K562 (cell line): ENCODE results near the gene GH2. TPM values are rescaled to one million over a fixed set of nuclear protein-coding genes. Genes with fewer than 3 reads are reported as not detected.

ENCODE experiments used
- ATAC-seq: fragments of 200-7000 bp; cut with Tn5 transposase; 3 replicates; pipeline ENCODE4 v1.9.1; 2020; ENCODE audit warnings: moderate library complexity
- BruUV-seq: library from RNA; stranded (reverse); fragments of 400-500 nt; replicated peaks from 2 replicates; lab custom pipeline; 2021; lab: Mats Ljungman, UMichigan
- CTCF ChIA-PET: fragments of 300-600 bp; formaldehyde crosslinking; extraction: SDS; loops from one replicate; lab custom pipeline; 2021; ENCODE audit warnings: low intra/inter-chr PET ratio; lab: Yijun Ruan, JAX
- POLR2A ChIA-PET: fragments of 300-600, 350-650 bp; sonication (Branson Sonifier 250); formaldehyde crosslinking; extraction: SDS; loops from one replicate; lab custom pipeline; 2021; ENCODE audit warnings: antibody characterized with exemption, inconsistent platforms; lab: Yijun Ruan, JAX
- DNase-seq, 4 experiments: peaks; one replicate each; pipeline versions ENCODE4 v3.0.0 to v3.0.0-alpha.2; 2011 to 2018; ENCODE audit warnings: low spot score in 3 of 4, mixed read lengths in 3 of 4; ENCODE audit errors: extremely low read depth in 1 of 4
- FAIRE-seq: peaks from 2 replicates; lab custom pipeline; 2011; peaks lifted over from hg19 to GRCh38; lab: Jason Lieb, UNC
- H2AFZ ChIP-seq: 2 replicates; pipeline ENCODE4 v1.6.0; 2011; ENCODE audit warnings: low read depth, low read length, control low read depth, inconsistent platforms
- H3K27ac ChIP-seq: fragments of 200-600 bp; 3 replicates; pipeline ENCODE4 v1.8.0; 2011; ENCODE audit warnings: low read depth, mild to moderate bottlenecking, control low read depth, inconsistent platforms, low read length, moderate library complexity, mixed read lengths; ENCODE audit errors: extremely low read depth
- H3K27me3 ChIP-seq, 2 experiments: fragments of 300-600 bp in 1 of 2; 2 replicates in 1 of 2; 3 replicates in 1 of 2; pipeline versions ENCODE4 v1.6.0 to v1.8.0; 2011; ENCODE audit warnings: inconsistent platforms in 2 of 2, low read length in 2 of 2, mild to moderate bottlenecking in 1 of 2, mixed read lengths in 1 of 2, moderate library complexity in 1 of 2; ENCODE audit not compliant: control insufficient read depth in 2 of 2, insufficient read depth in 2 of 2
- H3K36me3 ChIP-seq: fragments of 300-600 bp; 3 replicates; pipeline ENCODE4 v1.8.0; 2011; ENCODE audit warnings: mild to moderate bottlenecking, low read length, inconsistent platforms; ENCODE audit not compliant: control insufficient read depth, insufficient read depth
- H3K4me1 ChIP-seq, 2 experiments: fragments of 200-600 bp in 1 of 2; replicated peaks in 1 of 2; 2 replicates in 1 of 2; 3 replicates in 1 of 2; pipeline versions ENCODE4 v1.5.1 to v1.8.0; 2011; ENCODE audit warnings: inconsistent platforms in 2 of 2, low read length in 2 of 2, mild to moderate bottlenecking in 1 of 2, mixed read lengths in 1 of 2, moderate library complexity in 1 of 2; ENCODE audit not compliant: control insufficient read depth in 2 of 2, insufficient read depth in 2 of 2
- H3K4me2 ChIP-seq: 2 replicates; pipeline ENCODE4 v1.6.1; 2011; ENCODE audit warnings: low read length, control low read depth, inconsistent platforms, mixed read lengths; ENCODE audit not compliant: insufficient read depth
- H3K4me3 ChIP-seq: fragments of 200-600 bp; sonication (generic), shearing (Covaris generic); 2 replicates; pipeline ENCODE4 v1.5.1; 2016; ENCODE audit warnings: control low read depth, inconsistent platforms
- H3K79me2 ChIP-seq: fragments of 200-600 bp; 3 replicates; pipeline ENCODE4 v1.8.0; 2011; ENCODE audit warnings: low read length, inconsistent platforms; ENCODE audit not compliant: control insufficient read depth, insufficient read depth
- H3K9ac ChIP-seq, 2 experiments: 2 replicates each; pipeline versions ENCODE4 v1.6.0 to v1.6.1; 2011; ENCODE audit warnings: low read depth in 2 of 2, low read length in 2 of 2, control low read depth in 1 of 2, inconsistent platforms in 1 of 2, mild to moderate bottlenecking in 1 of 2, mixed read lengths in 1 of 2; ENCODE audit not compliant: insufficient read depth in 1 of 2
- H3K9me1 ChIP-seq: one replicate; pipeline ENCODE4 v1.6.0; 2011; ENCODE audit warnings: inconsistent platforms, mild to moderate bottlenecking, low read length, moderate library complexity; ENCODE audit not compliant: control insufficient read depth, insufficient read depth
- H3K9me3 ChIP-seq: replicated peaks from 2 replicates; pipeline ENCODE4 v1.5.1; 2011; ENCODE audit warnings: low read depth, low read length, inconsistent platforms; ENCODE audit not compliant: control insufficient read depth, insufficient read depth
- H4K20me1 ChIP-seq: replicated peaks from 2 replicates; pipeline ENCODE4 v1.6.1; 2011; ENCODE audit warnings: low read length, inconsistent platforms, mixed read lengths; ENCODE audit not compliant: control insufficient read depth, insufficient read depth
- ARID4B ChIP-seq: sonication (generic); formaldehyde crosslinking; IDR thresholded peaks from 2 replicates; pipeline ENCODE4 v1.8.0; 2022; ENCODE audit warnings: mild to moderate bottlenecking, missing genetic modification reagents
- ATF4 ChIP-seq: fragments of 450-650 bp; formaldehyde crosslinking; IDR thresholded peaks from 2 replicates; pipeline ENCODE4 v1.4.0; 2022; ENCODE audit warnings: mild to moderate bottlenecking, moderate library complexity
- CBFB ChIP-seq: sonication (generic); formaldehyde crosslinking; IDR thresholded peaks from 2 replicates; pipeline ENCODE4 v1.4.0; 2020; ENCODE audit warnings: mild to moderate bottlenecking, missing genetic modification reagents
- EP400 ChIP-seq: fragments of 450-650 bp; IDR thresholded peaks from 2 replicates; pipeline ENCODE4 v1.6.1; 2017; ENCODE audit warnings: antibody characterized with exemption, mild to moderate bottlenecking, moderate library complexity
- HINFP ChIP-seq: fragments of 450-650 bp; conservative IDR thresholded peaks from 2 replicates; pipeline ENCODE4 v1.6.1; 2016; ENCODE audit warnings: missing genetic modification characterization, low read depth, mild to moderate bottlenecking, control low read depth, missing compliant biosample characterization
- HMG20A ChIP-seq: fragments of 450-650 bp; formaldehyde crosslinking; conservative IDR thresholded peaks from 2 replicates; pipeline ENCODE4 v1.4.0; 2020; ENCODE audit warnings: mild to moderate bottlenecking, mixed read lengths
- MAFK ChIP-seq: IDR thresholded peaks from 2 replicates; pipeline ENCODE4 v1.6.1; 2011; ENCODE audit warnings: low read length, improper control_type of control experiment
- RBBP5 ChIP-seq: fragments of 200-600 bp; sonication (generic); IDR thresholded peaks from 2 replicates; pipeline ENCODE4 v1.6.1; 2012; ENCODE audit warnings: borderline replicate concordance, mild to moderate bottlenecking, low read length, control low read depth, inconsistent platforms; ENCODE audit not compliant: insufficient read depth, poor library complexity, severe bottlenecking
- TSC22D4 ChIP-seq: fragments of 450-650 bp; IDR thresholded peaks from 2 replicates; pipeline ENCODE4 v1.6.1; 2016; ENCODE audit warnings: missing genetic modification characterization, missing biosample characterization, control low read depth
- ZNF584 ChIP-seq: fragments of 200-800 bp; sonication (Bioruptor generic); IDR thresholded peaks from 2 replicates; pipeline ENCODE4 v1.6.1; 2016; ENCODE audit warnings: low read depth, mild to moderate bottlenecking, missing genetic modification characterization, missing compliant biosample characterization
- ZNF639 ChIP-seq, 2 experiments: fragments of 200-800 bp in 1 of 2; sonication (Bioruptor generic) in 1 of 2; sonication (generic) in 1 of 2; formaldehyde crosslinking in 1 of 2; IDR thresholded peaks in 1 of 2; conservative IDR thresholded peaks in 1 of 2; 2 replicates each; pipeline versions ENCODE4 v1.5.0 to v1.6.1; 2016 to 2020; ENCODE audit warnings: missing compliant biosample characterization in 1 of 2, missing genetic modification characterization in 1 of 2, missing genetic modification reagents in 1 of 2
- WGBS: fragments of 100-300 bp; shearing (Covaris generic); methylation state at CpG from one replicate; pipeline ENCODE4 v1.1.6; 2016; ENCODE audit warnings: low coverage, mixed read lengths; ENCODE audit not compliant: insufficient coverage; ENCODE audit errors: missing lambda C conversion rate; 5-methylcytosine and 5-hydroxymethylcytosine counted together
- in situ Hi-C: fragments of 300-500 bp; cut with MboI; formaldehyde crosslinking; loops from 4 replicates; pipeline ENCODE4 v1.15.0; 2018; ENCODE audit warnings: inconsistent platforms, mixed read lengths
- intact Hi-C: fragments of 100-400 bp; cut with micrococcal nuclease; formaldehyde crosslinking; loops from 2 replicates; pipeline ENCODE4 v1.14.2; 2022
- polyA plus RNA-seq, 8 experiments: library from polyadenylated mRNA; depleted of rRNA in 4 of 8; stranded (reverse) in 5 of 8; unstranded in 3 of 8; fragments of >200 nt; fragmentation: Nextera tagmentation in 2 of 8; fragmentation: Illumina TruSeq in 1 of 8; extraction: Ambion mirVana in 2 of 8; extraction: Trizol in 1 of 8; gene quantifications; 2 replicates each; pipeline versions ENCODE4 v1.2.1 to v1.2.3, GENCODE V29; 2011 to 2014; ENCODE audit warnings: inconsistent platforms in 1 of 8, missing spikeins in 1 of 8
- total RNA-seq, 7 experiments: library from RNA; depleted of rRNA in 6 of 7; stranded (reverse); fragments of >200 nt in 6 of 7; fragmentation: Illumina TruSeq in 2 of 7; extraction: Trizol in 2 of 7; gene quantifications; 2 replicates each; pipeline versions ENCODE4 v1.2.1 to v1.2.3, GENCODE V29; 2011 to 2021; ENCODE audit warnings: low replicate concordance in 1 of 7

Gene GH2
- total and polyA plus RNA-seq, 9 of the 15 experiments (the other 6 are each of a cell fraction or from before 2014, with no cell fraction given): not detected

DNA sequence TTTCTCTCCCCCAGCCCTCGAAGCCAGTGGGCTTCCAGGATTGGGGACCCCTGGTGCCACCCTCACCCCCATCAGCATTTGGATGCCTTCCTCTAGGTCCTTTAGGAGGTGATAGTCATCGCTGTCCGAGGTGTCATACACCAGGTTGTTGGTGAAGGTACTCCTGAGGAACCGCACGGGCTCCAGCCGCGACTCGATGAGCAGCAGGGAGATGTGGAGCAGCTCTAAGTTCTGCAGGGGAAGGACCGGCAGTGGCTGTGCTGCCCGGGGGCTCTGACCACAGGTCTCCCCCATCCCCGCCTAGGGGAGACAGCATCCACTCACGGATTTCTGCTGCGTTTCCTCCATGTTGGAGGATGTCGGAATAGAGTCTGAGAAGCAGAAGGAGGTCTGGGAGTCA is 28.4 kb upstream of the GH2 start:
- Histone ChIP-seq H3K27ac (no peak overlapping the region), H3K9me3 (no peaks in the 10 kb centered on the region), H3K79me2 (no peaks in the 10 kb centered on the region), H3K36me3 (no peaks in the 10 kb centered on the region), H3K4me1 (no peaks in the 10 kb centered on the region), H2AFZ (no peak overlapping the region), H3K9ac (no peak overlapping the region), H3K4me2 (no peak overlapping the region), H3K9me1 (no peaks in the 10 kb centered on the region), H4K20me1 (0 out of 2 replicates have a peak, but pooled peaks cover 3% of the 10 kb centered on the region), H3K27me3 (peaks cover 9 to 30% of the 10 kb centered on the region in 2 experiments; a peak in 4 of 5 replicates), H3K4me3 (no peak overlapping the region)
- ChIA-PET CTCF (no interaction called here), POLR2A (no interaction called here)
- TF ChIP-seq TSC22D4: no peak
- TF ChIP-seq HMG20A (CRISPR knock-in tag): no peak
- TF ChIP-seq MAFK: no peak
- TF ChIP-seq RBBP5: no peak
- TF ChIP-seq ATF4 (CRISPR knock-in tag): no peak
- TF ChIP-seq ZNF639 (CRISPR knock-in tag; conservative IDR thresholded peaks at IDR 0.05 in 1 of 2, IDR thresholded peaks at IDR 0.05 in 1 of 2): no peak
- TF ChIP-seq EP400: no peak
- TF ChIP-seq CBFB: no peak
- TF ChIP-seq HINFP: no peak
- TF ChIP-seq ZNF584 (CRISPR knock-in tag): no peak
- no peak for TF ChIP-seq ARID4B
- FAIRE-seq (no peak), DNase-seq (no peak), ATAC-seq (no peak)
- 3% methylated on average over 14 of the region's 14 CpGs for WGBS
- in situ Hi-C loops (loop anchor here (5.0 to 10.0 kb wide), 3 partner anchors 115 to 375 kb away; partner anchors contain the start of genes ERN1 and ICAM2), intact Hi-C loops (loop anchor here (10.0 kb wide), 1 partner anchor 375 kb away; no protein-coding TSS in a partner anchor)
- no TSS peak for BruUV-seq
